Gastroesophageal sphincter (tissue), 3 donors: ENCODE results near the gene MAP7.

Experiments used
- EP300 ChIP-seq: sonication (generic); formaldehyde crosslinking; IDR thresholded peaks from one replicate; pipeline ENCODE4 v1.6.1; 2017; ENCODE audit warnings: antibody characterized with exemption, mild to moderate bottlenecking
- POLR2A ChIP-seq, 2 donors: fragments of 450-650 bp; IDR thresholded peaks; one replicate each; pipeline ENCODE4 v1.6.1; 2017; ENCODE audit warnings: antibody characterized with exemption in 2 of 2, mild to moderate bottlenecking in 2 of 2, moderate library complexity in 1 of 2
- TF ChIP-seq, protein P1 (sequence below), 4 experiments: fragments of 200-600 bp in 2 of 4; fragments of 450-650 bp in 2 of 4; sonication (generic) in 1 of 4; IDR thresholded peaks; one replicate each; pipeline ENCODE4 v1.5.1; 2017 to 2019; ENCODE audit warnings: antibody characterized with exemption in 4 of 4, mild to moderate bottlenecking in 2 of 4, moderate library complexity in 2 of 4

DNA sequence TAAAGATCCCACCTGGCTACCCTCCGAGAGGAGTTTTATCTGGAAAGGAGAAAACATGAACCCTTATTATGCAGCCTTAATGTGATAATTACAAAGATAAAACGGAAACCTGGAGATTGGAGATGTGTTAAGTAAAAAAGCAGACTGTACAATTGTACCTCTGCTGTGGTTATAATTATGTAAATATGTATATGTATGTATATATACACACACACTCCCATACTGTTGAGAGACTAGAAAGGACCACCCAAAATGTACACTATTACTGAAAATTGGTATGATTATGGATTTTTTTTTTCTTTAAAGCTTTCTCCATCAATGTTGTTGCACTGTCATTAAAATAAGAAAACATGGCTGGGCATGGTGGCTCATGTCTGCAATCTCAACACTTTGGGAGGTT, 188.4 kb downstream of the MAP7 start:
- TF ChIP-seq POLR2A (IDR thresholded peaks at IDR 0.05) (no peak), EP300 (no peak)
- TF ChIP-seq, protein P1, sequence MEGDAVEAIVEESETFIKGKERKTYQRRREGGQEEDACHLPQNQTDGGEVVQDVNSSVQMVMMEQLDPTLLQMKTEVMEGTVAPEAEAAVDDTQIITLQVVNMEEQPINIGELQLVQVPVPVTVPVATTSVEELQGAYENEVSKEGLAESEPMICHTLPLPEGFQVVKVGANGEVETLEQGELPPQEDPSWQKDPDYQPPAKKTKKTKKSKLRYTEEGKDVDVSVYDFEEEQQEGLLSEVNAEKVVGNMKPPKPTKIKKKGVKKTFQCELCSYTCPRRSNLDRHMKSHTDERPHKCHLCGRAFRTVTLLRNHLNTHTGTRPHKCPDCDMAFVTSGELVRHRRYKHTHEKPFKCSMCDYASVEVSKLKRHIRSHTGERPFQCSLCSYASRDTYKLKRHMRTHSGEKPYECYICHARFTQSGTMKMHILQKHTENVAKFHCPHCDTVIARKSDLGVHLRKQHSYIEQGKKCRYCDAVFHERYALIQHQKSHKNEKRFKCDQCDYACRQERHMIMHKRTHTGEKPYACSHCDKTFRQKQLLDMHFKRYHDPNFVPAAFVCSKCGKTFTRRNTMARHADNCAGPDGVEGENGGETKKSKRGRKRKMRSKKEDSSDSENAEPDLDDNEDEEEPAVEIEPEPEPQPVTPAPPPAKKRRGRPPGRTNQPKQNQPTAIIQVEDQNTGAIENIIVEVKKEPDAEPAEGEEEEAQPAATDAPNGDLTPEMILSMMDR (IDR thresholded peaks at IDR 0.05): no peak
